HG02981 (cell line): Measurements from ENCODE around the gene TDRKH.
"Not testable (repeated sequence)": the region's sequence is repeated elsewhere in the genome, so short reads cannot be mapped to it uniquely, and the experiment has no call there.

ENCODE experiments used
- ATAC-seq: cut with Tn5 transposase; IDR thresholded peaks from one replicate; pipeline ENCODE4 v1.9.1; 2021; ENCODE audit warnings: mild to moderate bottlenecking, moderate library complexity; ENCODE audit not compliant: unreplicated experiment

Gene TDRKH

GRCh38 chr1:151803915-151804314 is 13.6 kb upstream of the TDRKH start:
- no peak for ATAC-seq

GRCh38 chr1:151803164-151803563 is 12.9 kb upstream of the TDRKH start:
- ATAC-seq, result no peak

- no peak for ATAC-seq
Observed at GRCh38 chr1:151802372-151802771, 12.1 kb upstream of the TDRKH start.

- no peak for ATAC-seq
Observed at GRCh38 chr1:151801846-151802245, 11.5 kb upstream of the TDRKH start.

GRCh38 chr1:151801310-151801820 is 11.1 kb upstream of the TDRKH start:
- ATAC-seq, result no peak

GRCh38 chr1:151800830-151801229 is 10.5 kb upstream of the TDRKH start:
- ATAC-seq, result no peak

GRCh38 chr1:151799179-151800022 is 9.1 kb upstream of the TDRKH start:
- ATAC-seq, result no peak

- no peak for ATAC-seq
Observed at GRCh38 chr1:151798571-151798970, 8.3 kb upstream of the TDRKH start.

- no peak for ATAC-seq
Observed at GRCh38 chr1:151790940-151791651, 796 bp upstream of the TDRKH start.

GRCh38 chr1:151787689-151788088 is 2.6 kb downstream of the TDRKH start:
- no peak for ATAC-seq

- ATAC-seq, result no peak
Observed at GRCh38 chr1:151783796-151784195, 6.5 kb downstream of the TDRKH start.

- no peak for ATAC-seq
Observed at GRCh38 chr1:151782741-151783140, 7.6 kb downstream of the TDRKH start.

- not testable (repeated sequence) for ATAC-seq
Observed at GRCh38 chr1:151782026-151782425, 8.3 kb downstream of the TDRKH start.

GRCh38 chr1:151780736-151781135 is 9.6 kb downstream of the TDRKH start:
- ATAC-seq, result not testable (repeated sequence)

- ATAC-seq, result no peak
Observed at GRCh38 chr1:151779852-151780251, 10.4 kb downstream of the TDRKH start.

GRCh38 chr1:151777317-151777716 is 13.0 kb downstream of the TDRKH start:
- ATAC-seq, result no peak

- ATAC-seq, result no peak
Observed at GRCh38 chr1:151776665-151777062, 13.6 kb downstream of the TDRKH start.

- no peak for ATAC-seq
Observed at GRCh38 chr1:151775894-151776664, 14.2 kb downstream of the TDRKH start.

- ATAC-seq, result no peak
Observed at GRCh38 chr1:151774256-151774922, 15.9 kb downstream of the TDRKH start.

- no peak for ATAC-seq
Observed at GRCh38 chr1:151773702-151774101, 16.6 kb downstream of the TDRKH start.

GRCh38 chr1:151769270-151769669 is 21.0 kb downstream of the TDRKH start:
- ATAC-seq, result not testable (repeated sequence)
